Liver (tissue), 9 donors: ENCODE results near the gene B4GALT6. TPM values are rescaled to one million over a fixed set of nuclear protein-coding genes. Genes with fewer than 3 reads are reported as not detected.

ENCODE experiments used
- DNase-seq: peaks from one replicate; pipeline ENCODE4 v3.0.0-alpha.2; 2017; ENCODE audit warnings: low spot score
- H3K27ac ChIP-seq, 2 donors: one replicate each; pipeline ENCODE4 v1.7.0; 2013; ENCODE audit warnings: inconsistent platforms in 2 of 2, low read length in 2 of 2, control low read depth in 1 of 2, low read depth in 1 of 2, mild to moderate bottlenecking in 1 of 2
- H3K27me3 ChIP-seq, 4 donors: one replicate each; pipeline versions ENCODE4 v1.6.1 to v1.7.0; 2013; ENCODE audit warnings: low read length in 3 of 4, inconsistent platforms in 1 of 4, mild to moderate bottlenecking in 1 of 4, moderate library complexity in 1 of 4; ENCODE audit not compliant: control insufficient read depth in 4 of 4, insufficient read depth in 4 of 4
- H3K36me3 ChIP-seq, 4 donors: one replicate each; pipeline versions ENCODE4 v1.6.1 to v1.7.0; 2013; ENCODE audit warnings: low read length in 3 of 4, mild to moderate bottlenecking in 3 of 4, low read depth in 1 of 4, moderate library complexity in 1 of 4; ENCODE audit not compliant: control insufficient read depth in 4 of 4, insufficient read depth in 3 of 4
- H3K4me1 ChIP-seq, 4 donors: one replicate each; pipeline versions ENCODE4 v1.6.1 to v1.7.0; 2013; ENCODE audit warnings: low read length in 3 of 4, mild to moderate bottlenecking in 3 of 4, moderate library complexity in 1 of 4; ENCODE audit not compliant: control insufficient read depth in 4 of 4, insufficient read depth in 4 of 4
- H3K4me3 ChIP-seq, 3 donors: one replicate each; pipeline versions ENCODE4 v1.6.1 to v1.7.0; 2013; ENCODE audit warnings: low read length in 3 of 3, control low read depth in 1 of 3, low read depth in 1 of 3, mild to moderate bottlenecking in 1 of 3
- H3K9ac ChIP-seq, 2 donors: one replicate each; pipeline ENCODE4 v1.7.0; 2013; ENCODE audit warnings: low read length in 2 of 2, mild to moderate bottlenecking in 2 of 2, moderate library complexity in 2 of 2, control low read depth in 1 of 2, low read depth in 1 of 2
- H3K9me3 ChIP-seq, 4 donors: one replicate each; pipeline versions ENCODE4 v1.6.1 to v1.7.0; 2013; ENCODE audit warnings: low read length in 3 of 4; ENCODE audit not compliant: control insufficient read depth in 4 of 4
- ATF3 ChIP-seq: IDR thresholded peaks from 2 replicates; pipeline ENCODE4 v1.6.1; 2016; ENCODE audit warnings: antibody characterized with exemption
- EGR1 ChIP-seq, 2 donors: IDR thresholded peaks; 2 replicates each; pipeline ENCODE4 v1.6.1; 2016 to 2018; ENCODE audit warnings: antibody characterized with exemption in 2 of 2, low read depth in 2 of 2
- FOXA1 ChIP-seq: IDR thresholded peaks from 2 replicates; pipeline ENCODE4 v1.6.1; 2016; ENCODE audit warnings: antibody characterized with exemption
- FOXA2 ChIP-seq: IDR thresholded peaks from 2 replicates; pipeline ENCODE4 v1.6.1; 2016; ENCODE audit warnings: antibody characterized with exemption
- GABPA ChIP-seq, 2 donors: IDR thresholded peaks in 1 of 2; conservative IDR thresholded peaks in 1 of 2; 2 replicates each; pipeline ENCODE4 v1.6.1; 2016; ENCODE audit warnings: antibody characterized with exemption in 2 of 2, mild to moderate bottlenecking in 1 of 2, moderate library complexity in 1 of 2
- HNF4A ChIP-seq, 2 donors: conservative IDR thresholded peaks; 2 replicates each; pipeline ENCODE4 v1.6.1; 2016; ENCODE audit warnings: antibody characterized with exemption in 2 of 2, mild to moderate bottlenecking in 2 of 2
- HNF4G ChIP-seq: IDR thresholded peaks from 2 replicates; pipeline ENCODE4 v1.6.1; 2016; ENCODE audit warnings: antibody characterized with exemption
- JUND ChIP-seq, 2 donors: IDR thresholded peaks; 2 replicates each; pipeline ENCODE4 v1.6.1; 2016; ENCODE audit warnings: antibody characterized with exemption in 2 of 2
- MAX ChIP-seq: IDR thresholded peaks from 2 replicates; pipeline ENCODE4 v1.6.1; 2016; ENCODE audit warnings: antibody characterized with exemption
- NR2F2 ChIP-seq: IDR thresholded peaks from 2 replicates; pipeline ENCODE4 v1.6.1; 2016; ENCODE audit warnings: antibody characterized with exemption
- RAD21 ChIP-seq, 2 donors: IDR thresholded peaks; 2 replicates each; pipeline ENCODE4 v1.6.1; 2016; ENCODE audit warnings: antibody characterized with exemption in 2 of 2, mild to moderate bottlenecking in 2 of 2
- RXRA ChIP-seq, 2 donors: IDR thresholded peaks; 2 replicates each; pipeline ENCODE4 v1.6.1; 2017 to 2018; ENCODE audit warnings: antibody characterized with exemption in 2 of 2, mild to moderate bottlenecking in 1 of 2
- SP1 ChIP-seq: IDR thresholded peaks from 2 replicates; pipeline ENCODE4 v1.6.1; 2018; ENCODE audit warnings: antibody characterized with exemption, mild to moderate bottlenecking
- TAF1 ChIP-seq: conservative IDR thresholded peaks from 2 replicates; pipeline ENCODE4 v1.6.1; 2016; ENCODE audit warnings: antibody characterized with exemption, mild to moderate bottlenecking
- YY1 ChIP-seq: IDR thresholded peaks from 2 replicates; pipeline ENCODE4 v1.6.1; 2016; ENCODE audit warnings: antibody characterized with exemption, mild to moderate bottlenecking
- WGBS: extraction: QIAGEN DNeasy Blood & Tissue Kit; methylation state at CpG from one replicate; pipeline ENCODE4 v1.1.7; 2013; 5-methylcytosine and 5-hydroxymethylcytosine counted together
- polyA plus RNA-seq, 2 donors: library from polyadenylated mRNA; stranded (reverse) in 1 of 2; unstranded in 1 of 2; fragments of 200-250 nt in 1 of 2; fragments of >200 nt in 1 of 2; fragmentation: Nextera tagmentation in 1 of 2; extraction: Ambion mirVana in 1 of 2; gene quantifications; one replicate each; pipeline versions ENCODE4 v1.2.1 to v1.2.3, GENCODE V29; 2013 to 2015
- total RNA-seq, 2 donors: library from RNA; depleted of rRNA; stranded (reverse); fragments of >200 nt; gene quantifications; one replicate each; pipeline ENCODE4 v1.2.3, GENCODE V29; 2014
- TF ChIP-seq, protein P1 (sequence below): fragments of 150-350 bp; IDR thresholded peaks from 2 replicates; pipeline ENCODE4 v1.5.1; 2017; ENCODE audit warnings: improper control_type of control experiment, low read depth, low read length; ENCODE audit not compliant: missing input control
- TF ChIP-seq, protein P2 (sequence below): IDR thresholded peaks from 2 replicates; pipeline ENCODE4 v1.6.1; 2016; ENCODE audit warnings: antibody characterized with exemption, mild to moderate bottlenecking
- TF ChIP-seq, protein P3 (sequence below): IDR thresholded peaks from 2 replicates; pipeline ENCODE4 v1.6.1; 2016; ENCODE audit warnings: antibody characterized with exemption
- donor health status: healthy.
- donor health status: healthy.
- donor health status: healthy.
- donor health status: healthy.
- donor health status: healthy.

Gene B4GALT6
- total and polyA plus RNA-seq, 4 donors, result 0.48 to 4.2 (median 0.61) TPM

DNA sequence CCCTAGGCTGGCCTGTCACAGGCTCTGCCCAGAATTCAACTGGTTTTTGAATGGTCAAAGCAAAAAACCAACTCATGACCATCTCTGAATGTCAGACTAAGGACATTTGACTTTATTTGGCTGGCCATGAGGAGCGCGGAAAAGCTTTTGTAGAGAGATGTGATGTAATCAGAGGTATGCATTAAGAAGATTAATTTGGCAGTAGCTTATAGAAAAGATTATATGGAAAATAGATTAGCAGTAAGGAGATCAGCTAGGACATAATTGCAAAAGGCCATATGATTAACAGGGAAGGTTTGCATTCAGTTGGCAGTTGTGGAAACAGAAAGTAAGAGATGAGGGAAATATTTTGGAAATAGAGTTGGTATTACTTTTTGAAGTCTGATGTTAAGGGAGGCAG lies 105.0 kb downstream of the B4GALT6 start:
- Histone ChIP-seq H3K36me3 (no peaks in the 10 kb centered on the region), H3K9me3 (no peaks in the 10 kb centered on the region), H3K27me3 (no peaks in the 10 kb centered on the region), H3K9ac (no peak overlapping the region), H3K4me1 (peaks cover 3 to 64% (median 39%) of the 10 kb centered on the region in 4 donors), H3K27ac (no peak overlapping the region), H3K4me3 (no peak overlapping the region)
- no peak for DNase-seq
- TF ChIP-seq NR2F2, result no peak
- TF ChIP-seq, protein P1, sequence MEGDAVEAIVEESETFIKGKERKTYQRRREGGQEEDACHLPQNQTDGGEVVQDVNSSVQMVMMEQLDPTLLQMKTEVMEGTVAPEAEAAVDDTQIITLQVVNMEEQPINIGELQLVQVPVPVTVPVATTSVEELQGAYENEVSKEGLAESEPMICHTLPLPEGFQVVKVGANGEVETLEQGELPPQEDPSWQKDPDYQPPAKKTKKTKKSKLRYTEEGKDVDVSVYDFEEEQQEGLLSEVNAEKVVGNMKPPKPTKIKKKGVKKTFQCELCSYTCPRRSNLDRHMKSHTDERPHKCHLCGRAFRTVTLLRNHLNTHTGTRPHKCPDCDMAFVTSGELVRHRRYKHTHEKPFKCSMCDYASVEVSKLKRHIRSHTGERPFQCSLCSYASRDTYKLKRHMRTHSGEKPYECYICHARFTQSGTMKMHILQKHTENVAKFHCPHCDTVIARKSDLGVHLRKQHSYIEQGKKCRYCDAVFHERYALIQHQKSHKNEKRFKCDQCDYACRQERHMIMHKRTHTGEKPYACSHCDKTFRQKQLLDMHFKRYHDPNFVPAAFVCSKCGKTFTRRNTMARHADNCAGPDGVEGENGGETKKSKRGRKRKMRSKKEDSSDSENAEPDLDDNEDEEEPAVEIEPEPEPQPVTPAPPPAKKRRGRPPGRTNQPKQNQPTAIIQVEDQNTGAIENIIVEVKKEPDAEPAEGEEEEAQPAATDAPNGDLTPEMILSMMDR, result no peak
- no peak for TF ChIP-seq EGR1 (IDR thresholded peaks at IDR 0.05; ENCODE audit: low read depth in 2 of 2)
- no peak for TF ChIP-seq FOXA1
- TF ChIP-seq HNF4A (conservative IDR thresholded peaks at IDR 0.05), result no peak
- no peak for TF ChIP-seq HNF4G
- TF ChIP-seq, protein P2, sequence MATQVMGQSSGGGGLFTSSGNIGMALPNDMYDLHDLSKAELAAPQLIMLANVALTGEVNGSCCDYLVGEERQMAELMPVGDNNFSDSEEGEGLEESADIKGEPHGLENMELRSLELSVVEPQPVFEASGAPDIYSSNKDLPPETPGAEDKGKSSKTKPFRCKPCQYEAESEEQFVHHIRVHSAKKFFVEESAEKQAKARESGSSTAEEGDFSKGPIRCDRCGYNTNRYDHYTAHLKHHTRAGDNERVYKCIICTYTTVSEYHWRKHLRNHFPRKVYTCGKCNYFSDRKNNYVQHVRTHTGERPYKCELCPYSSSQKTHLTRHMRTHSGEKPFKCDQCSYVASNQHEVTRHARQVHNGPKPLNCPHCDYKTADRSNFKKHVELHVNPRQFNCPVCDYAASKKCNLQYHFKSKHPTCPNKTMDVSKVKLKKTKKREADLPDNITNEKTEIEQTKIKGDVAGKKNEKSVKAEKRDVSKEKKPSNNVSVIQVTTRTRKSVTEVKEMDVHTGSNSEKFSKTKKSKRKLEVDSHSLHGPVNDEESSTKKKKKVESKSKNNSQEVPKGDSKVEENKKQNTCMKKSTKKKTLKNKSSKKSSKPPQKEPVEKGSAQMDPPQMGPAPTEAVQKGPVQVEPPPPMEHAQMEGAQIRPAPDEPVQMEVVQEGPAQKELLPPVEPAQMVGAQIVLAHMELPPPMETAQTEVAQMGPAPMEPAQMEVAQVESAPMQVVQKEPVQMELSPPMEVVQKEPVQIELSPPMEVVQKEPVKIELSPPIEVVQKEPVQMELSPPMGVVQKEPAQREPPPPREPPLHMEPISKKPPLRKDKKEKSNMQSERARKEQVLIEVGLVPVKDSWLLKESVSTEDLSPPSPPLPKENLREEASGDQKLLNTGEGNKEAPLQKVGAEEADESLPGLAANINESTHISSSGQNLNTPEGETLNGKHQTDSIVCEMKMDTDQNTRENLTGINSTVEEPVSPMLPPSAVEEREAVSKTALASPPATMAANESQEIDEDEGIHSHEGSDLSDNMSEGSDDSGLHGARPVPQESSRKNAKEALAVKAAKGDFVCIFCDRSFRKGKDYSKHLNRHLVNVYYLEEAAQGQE, result no peak
- TF ChIP-seq, protein P3, sequence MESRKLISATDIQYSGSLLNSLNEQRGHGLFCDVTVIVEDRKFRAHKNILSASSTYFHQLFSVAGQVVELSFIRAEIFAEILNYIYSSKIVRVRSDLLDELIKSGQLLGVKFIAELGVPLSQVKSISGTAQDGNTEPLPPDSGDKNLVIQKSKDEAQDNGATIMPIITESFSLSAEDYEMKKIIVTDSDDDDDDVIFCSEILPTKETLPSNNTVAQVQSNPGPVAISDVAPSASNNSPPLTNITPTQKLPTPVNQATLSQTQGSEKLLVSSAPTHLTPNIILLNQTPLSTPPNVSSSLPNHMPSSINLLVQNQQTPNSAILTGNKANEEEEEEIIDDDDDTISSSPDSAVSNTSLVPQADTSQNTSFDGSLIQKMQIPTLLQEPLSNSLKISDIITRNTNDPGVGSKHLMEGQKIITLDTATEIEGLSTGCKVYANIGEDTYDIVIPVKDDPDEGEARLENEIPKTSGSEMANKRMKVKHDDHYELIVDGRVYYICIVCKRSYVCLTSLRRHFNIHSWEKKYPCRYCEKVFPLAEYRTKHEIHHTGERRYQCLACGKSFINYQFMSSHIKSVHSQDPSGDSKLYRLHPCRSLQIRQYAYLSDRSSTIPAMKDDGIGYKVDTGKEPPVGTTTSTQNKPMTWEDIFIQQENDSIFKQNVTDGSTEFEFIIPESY, result no peak
- no peak for TF ChIP-seq TAF1
- no peak for TF ChIP-seq GABPA (IDR thresholded peaks at IDR 0.05 in 1 of 2, conservative IDR thresholded peaks at IDR 0.05 in 1 of 2)
- no peak for TF ChIP-seq RXRA (IDR thresholded peaks at IDR 0.05)
- no peak for TF ChIP-seq JUND (IDR thresholded peaks at IDR 0.05)
- TF ChIP-seq FOXA2, result no peak
- TF ChIP-seq ATF3, result no peak
- TF ChIP-seq MAX, result no peak
- WGBS, result 98% methylated on average over 2 of the region's 2 CpGs

DNA sequence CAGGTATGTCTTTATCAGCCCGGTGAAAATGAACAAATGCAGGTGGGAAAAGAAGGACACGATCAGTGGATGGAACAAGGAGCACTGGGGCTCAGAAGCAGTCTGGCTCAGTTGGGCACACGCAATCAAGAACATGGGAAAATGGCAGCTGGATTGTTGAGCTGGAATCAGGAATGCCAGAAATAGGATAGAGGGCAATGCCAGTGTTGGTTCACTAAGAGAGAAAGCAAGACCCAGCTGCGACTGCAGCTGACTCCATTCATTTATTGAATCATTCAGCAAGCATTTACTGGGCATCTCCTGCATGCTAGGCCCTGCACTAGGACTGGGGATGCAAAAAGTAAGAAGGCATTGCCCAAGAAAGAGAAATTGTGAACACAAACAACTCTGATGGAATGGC lies 106.3 kb downstream of the B4GALT6 start:
- no peak overlapping the region for H3K9ac ChIP-seq
- WGBS, result 96% methylated on average over 4 of the region's 4 CpGs

More for the DNA sequence above, 106.3 kb downstream of the B4GALT6 start:
- Histone ChIP-seq H3K36me3 (no peaks in the 10 kb centered on the region), H3K27me3 (no peaks in the 10 kb centered on the region), H3K4me1 (peaks cover 5 to 68% (median 43%) of the 10 kb centered on the region in 4 donors), H3K4me3 (no peak overlapping the region), H3K27ac (no peak overlapping the region), H3K9me3 (no peaks in the 10 kb centered on the region)
- no peak for DNase-seq
- TF ChIP-seq FOXA2 (no peak), TAF1 (no peak), HNF4A (conservative IDR thresholded peaks at IDR 0.05) (no peak), JUND (IDR thresholded peaks at IDR 0.05) (no peak), NR2F2 (no peak), SP1 (no peak), HNF4G (no peak), RXRA (IDR thresholded peaks at IDR 0.05) (no peak), RAD21 (IDR thresholded peaks at IDR 0.05) (no peak), ATF3 (no peak), YY1 (no peak), FOXA1 (no peak), MAX (no peak), GABPA (IDR thresholded peaks at IDR 0.05 in 1 of 2, conservative IDR thresholded peaks at IDR 0.05 in 1 of 2) (no peak), EGR1 (IDR thresholded peaks at IDR 0.05; ENCODE audit: low read depth in 2 of 2) (no peak)
- TF ChIP-seq, protein P2, result no peak
